DMS153 treated with DMSO at 0.1 percent for 48 hours (cell line): ENCODE data around the gene UBC.

Source experiments
- DNase-seq: peaks from one replicate; lab custom pipeline; 2025; ENCODE audit not compliant: unreplicated experiment; lab: John Stamatoyannopoulos, UW

Gene UBC

GRCh38 chr12:124914392-124915238 lies at the start of gene UBC:
UBC (minus strand) TSS chr12:124914650; CDS start chr12:124913771, 879 bp downstream.
- DNase-seq = no peak

- DNase-seq = no peak
Observed at GRCh38 chr12:124963211-124963610, 48.8 kb upstream of the UBC start.

GRCh38 chr12:124961055-124961454 lies 46.6 kb upstream of the UBC start:
- DNase-seq = no peak

DNA sequence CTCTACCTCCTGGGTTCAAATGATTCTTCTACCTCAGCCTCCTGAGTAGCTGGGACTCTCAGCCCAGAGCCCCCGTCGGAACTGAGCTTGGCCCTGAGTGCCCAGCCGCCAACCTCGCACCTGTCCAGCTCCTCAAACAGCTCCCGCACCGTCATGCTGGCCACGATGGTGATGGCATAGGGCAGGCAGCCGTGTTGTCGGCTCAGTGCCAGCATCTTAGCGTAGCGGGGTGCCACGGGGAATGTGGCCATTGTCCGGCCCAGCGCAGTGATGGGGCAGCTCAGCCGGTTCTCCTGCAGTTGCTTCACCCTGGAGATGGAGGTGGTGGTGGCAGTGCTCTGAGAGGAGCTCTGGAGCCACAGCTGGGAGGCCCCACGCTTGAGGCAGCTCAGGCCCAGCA lies 42.1 kb upstream of the UBC start:
- no peak for DNase-seq

- DNase-seq = no peak
Observed at GRCh38 chr12:124954771-124955170, 40.3 kb upstream of the UBC start.

- no peak for DNase-seq
Observed at GRCh38 chr12:124953689-124954405, 39.4 kb upstream of the UBC start.

GRCh38 chr12:124952801-124953200 lies 38.4 kb upstream of the UBC start:
- no peak for DNase-seq

DNA sequence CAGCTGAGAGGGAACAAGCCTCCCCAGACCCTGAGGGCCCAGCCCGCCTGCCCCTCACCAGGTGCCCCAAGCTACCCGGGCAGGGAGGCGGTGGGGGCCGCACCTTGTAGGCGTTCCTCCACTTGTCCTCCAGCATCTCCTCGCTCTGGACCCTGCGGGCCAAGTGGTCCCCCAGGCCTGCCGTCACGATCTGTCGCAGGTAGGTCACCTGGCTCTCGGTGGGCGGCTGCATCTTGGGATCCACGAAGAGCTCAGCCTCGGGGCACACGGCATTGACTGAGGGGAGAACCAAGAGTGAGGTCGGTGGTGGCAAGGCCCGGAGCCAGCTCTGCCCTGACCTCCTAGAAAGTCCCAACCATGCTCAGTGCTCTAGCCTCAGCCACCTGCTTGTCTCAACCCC lies 37.8 kb upstream of the UBC start:
- no peak for DNase-seq

GRCh38 chr12:124949779-124950728 lies 35.6 kb upstream of the UBC start:
- DNase-seq = no peak

DNA sequence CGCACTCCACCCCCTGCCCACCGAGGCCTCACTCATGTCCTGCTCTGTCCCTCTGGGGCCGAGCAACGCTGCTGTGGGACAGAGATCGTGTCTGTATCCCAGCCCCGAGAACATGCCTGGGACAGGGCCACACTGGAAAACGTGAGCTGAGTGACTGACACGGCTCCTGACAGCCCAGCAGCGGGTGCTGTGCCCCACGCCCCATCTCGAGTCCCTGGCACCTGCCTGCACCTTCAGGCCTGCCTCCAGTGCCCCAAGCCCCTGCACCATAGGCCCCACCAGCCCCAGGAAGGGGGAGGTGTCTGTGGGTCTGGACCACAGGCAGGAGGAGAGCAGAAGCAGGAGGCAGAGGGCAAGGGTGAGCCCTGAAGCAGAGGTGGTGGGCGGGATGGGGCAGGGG lies 34.6 kb upstream of the UBC start:
- no peak for DNase-seq

DNA sequence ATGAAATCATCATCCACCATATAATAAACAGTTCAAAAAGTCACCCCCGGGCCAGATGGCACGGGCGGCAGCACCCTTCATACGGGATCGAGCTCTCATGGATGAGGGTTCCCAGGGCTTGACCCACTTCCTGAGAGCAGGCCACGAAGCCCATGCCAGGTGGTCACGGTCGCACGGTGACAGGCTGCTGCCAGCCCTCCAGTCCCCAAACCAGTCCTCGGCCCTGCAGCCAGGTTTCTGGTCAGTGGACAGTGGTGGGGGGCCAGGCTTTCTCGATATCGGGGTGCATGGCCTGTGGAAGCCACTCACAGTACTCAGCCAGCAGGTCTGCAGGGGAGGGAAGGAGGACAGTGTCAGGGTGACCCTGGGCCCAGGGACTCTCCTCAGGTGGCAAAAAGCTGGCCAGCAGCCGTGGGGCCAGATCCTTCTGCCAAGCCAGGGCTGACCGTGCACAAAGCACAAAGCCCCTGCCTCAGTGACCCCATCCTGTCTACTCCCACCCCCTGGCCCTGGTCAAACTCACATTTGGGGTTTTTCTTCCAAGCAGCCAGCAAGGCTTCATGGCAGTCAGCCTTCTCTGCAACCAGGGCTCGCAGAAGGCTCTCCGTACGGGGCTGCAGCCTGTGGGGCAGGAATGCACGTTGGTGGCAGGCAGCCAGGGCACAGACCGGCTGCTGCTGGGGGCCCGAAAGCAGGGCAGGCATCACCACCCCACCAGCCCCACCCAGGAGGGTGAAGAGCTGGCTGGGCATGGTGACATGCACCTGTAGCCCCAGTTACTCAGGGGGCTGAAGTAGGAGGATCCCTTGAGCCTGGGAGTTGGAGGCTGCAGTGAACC lies 33.3 kb upstream of the UBC start:
- DNase-seq = no peak

DNA sequence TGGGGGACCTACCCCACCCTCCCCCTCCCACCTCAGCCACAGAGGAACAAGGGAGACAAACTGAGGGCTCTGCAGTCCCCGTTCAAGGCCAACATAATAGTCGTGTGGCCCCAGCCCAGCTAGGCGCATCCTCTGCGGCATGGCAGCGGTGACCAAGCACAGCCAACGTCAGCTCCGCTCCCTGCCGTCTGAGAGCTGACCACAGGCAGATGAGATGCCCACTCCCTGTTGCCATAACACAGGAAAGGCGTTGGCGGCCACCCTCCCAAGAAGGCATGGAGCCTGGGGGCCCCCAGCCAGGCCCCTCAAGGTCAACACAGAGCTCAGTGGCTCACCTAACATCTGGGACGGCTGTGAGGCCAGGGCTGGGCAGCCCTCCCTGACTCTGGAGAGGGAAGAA lies 32.6 kb upstream of the UBC start:
- no peak for DNase-seq

- no peak for DNase-seq
Observed at GRCh38 chr12:124946447-124946793, 32.0 kb upstream of the UBC start.

DNA sequence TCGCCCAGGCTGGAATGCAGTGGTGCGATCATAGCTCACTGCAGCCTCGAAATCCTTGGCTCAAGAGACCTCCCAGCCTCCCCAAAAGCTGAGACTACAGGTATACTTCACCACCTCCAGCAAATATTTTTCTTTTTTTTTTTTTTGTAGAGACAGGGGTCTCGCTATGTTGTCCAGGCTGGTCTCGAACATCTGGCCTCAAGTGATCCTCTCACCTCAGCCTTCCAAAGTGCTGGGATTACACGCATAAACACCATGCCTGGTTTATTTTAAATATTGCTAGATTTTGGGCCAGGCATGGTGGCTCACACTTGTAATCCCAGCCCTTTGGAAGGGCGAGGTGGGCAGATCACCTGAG lies 26.7 kb upstream of the UBC start:
- no peak for DNase-seq

- DNase-seq = no peak
Observed at GRCh38 chr12:124940393-124941169, 26.1 kb upstream of the UBC start.

- DNase-seq = no peak
Observed at GRCh38 chr12:124940143-124940392, 25.6 kb upstream of the UBC start.

DNA sequence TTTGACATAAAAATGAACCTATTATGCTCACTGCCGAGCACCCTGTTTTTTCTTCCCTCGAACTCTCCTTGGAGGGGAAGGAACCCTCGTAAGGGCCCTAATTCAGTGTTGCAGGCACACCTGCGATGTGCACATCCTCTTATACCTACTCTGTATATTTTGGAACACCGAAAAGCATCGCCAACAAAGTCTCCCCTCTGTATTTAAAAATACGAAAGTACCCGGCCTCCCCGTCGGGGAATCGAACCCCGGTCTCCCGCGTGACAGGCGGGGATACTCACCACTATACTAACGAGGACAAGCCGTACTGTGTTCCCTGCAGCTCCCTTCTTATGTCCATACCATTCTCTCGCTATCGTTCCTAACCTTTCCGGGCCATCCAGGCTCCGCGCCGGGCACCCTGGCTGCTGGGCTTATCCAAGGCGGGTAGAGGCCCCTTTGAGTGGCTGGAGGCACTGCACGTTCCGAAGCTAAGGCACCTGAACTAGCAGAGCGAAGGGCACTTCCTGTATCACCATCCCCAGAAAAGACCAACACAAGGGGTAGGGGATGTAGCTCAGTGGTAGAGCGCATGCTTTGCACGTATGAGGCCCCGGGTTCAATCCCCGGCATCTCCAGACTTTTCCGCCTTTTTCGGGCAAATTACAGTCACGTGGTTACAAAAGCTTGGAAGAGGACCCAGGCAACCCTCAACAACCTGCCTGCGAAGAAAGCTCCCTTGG lies 25.1 kb upstream of the UBC start:
- DNase-seq = no peak

- DNase-seq = no peak
Observed at GRCh38 chr12:124939079-124939420, 24.6 kb upstream of the UBC start.

DNA sequence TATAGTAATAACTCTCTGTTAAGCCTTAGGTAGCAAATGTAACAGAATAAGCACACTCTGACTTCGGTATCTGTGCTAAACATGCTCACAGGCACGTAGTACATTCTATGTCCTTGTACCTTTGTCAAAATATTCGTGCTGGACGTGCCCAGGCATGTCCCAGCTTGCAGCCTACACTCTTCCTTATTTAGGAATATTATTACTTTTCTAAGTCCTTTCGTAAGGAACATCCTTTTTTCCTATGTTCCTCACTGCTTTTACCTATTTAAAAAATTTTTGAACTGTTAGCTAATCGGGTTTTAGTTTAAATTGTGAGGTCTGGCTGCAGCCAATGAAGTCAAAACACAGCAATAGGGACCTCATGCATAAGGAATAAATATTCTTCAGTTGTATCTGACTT lies 24.1 kb upstream of the UBC start:
- no peak for DNase-seq

- no peak for DNase-seq
Observed at GRCh38 chr12:124938108-124938507, 23.7 kb upstream of the UBC start.
